Osteoblast (primary cell): ENCODE measurements around the gene BMI1. TPM values are rescaled to one million over a fixed set of nuclear protein-coding genes. Genes with fewer than 3 reads are reported as not detected.

Experiments
- DNase-seq: peaks from one replicate; pipeline ENCODE4 v3.0.0; 2011; ENCODE audit warnings: low spot score, mixed read lengths; ENCODE audit not compliant: insufficient read length; ENCODE audit errors: missing footprints
- H2AFZ ChIP-seq: 2 replicates; pipeline ENCODE4 v1.6.0; 2011; ENCODE audit warnings: mild to moderate bottlenecking, low read length
- H3K27ac ChIP-seq: 2 replicates; pipeline ENCODE4 v1.5.1; 2011; ENCODE audit warnings: mild to moderate bottlenecking, low read depth, low read length, moderate library complexity
- H3K27me3 ChIP-seq: 2 replicates; pipeline ENCODE4 v1.6.0; 2012; ENCODE audit warnings: mild to moderate bottlenecking, control low read depth, inconsistent platforms, low read length, moderate library complexity; ENCODE audit not compliant: insufficient read depth
- H3K36me3 ChIP-seq: 2 replicates; pipeline ENCODE4 v1.5.1; 2011; ENCODE audit warnings: mild to moderate bottlenecking, low read length, control low read depth, moderate library complexity; ENCODE audit not compliant: insufficient read depth
- H3K4me1 ChIP-seq: 2 replicates; pipeline ENCODE4 v1.5.1; 2011; ENCODE audit warnings: mild to moderate bottlenecking, low read length, control low read depth, moderate library complexity; ENCODE audit not compliant: insufficient read depth
- H3K4me2 ChIP-seq: 2 replicates; pipeline ENCODE4 v1.6.0; 2011; ENCODE audit warnings: mild to moderate bottlenecking, low read length; ENCODE audit not compliant: insufficient read depth
- H3K4me3 ChIP-seq: fragments of 200-600 bp; sonication (generic); 3 replicates; pipeline ENCODE4 v1.5.1; 2012; ENCODE audit warnings: mild to moderate bottlenecking, low read length, inconsistent platforms; ENCODE audit not compliant: insufficient read depth
- H3K79me2 ChIP-seq: 2 replicates; pipeline ENCODE4 v1.6.0; 2012; ENCODE audit warnings: mild to moderate bottlenecking, low read length, control low read depth, inconsistent platforms; ENCODE audit not compliant: insufficient read depth
- H3K9me3 ChIP-seq: 2 replicates; pipeline ENCODE4 v1.5.1; 2011; ENCODE audit warnings: low read depth, low read length, control low read depth
- H4K20me1 ChIP-seq: 2 replicates; pipeline ENCODE4 v1.6.0; 2012; ENCODE audit warnings: mild to moderate bottlenecking, low read length, control low read depth; ENCODE audit not compliant: insufficient read depth
- total RNA-seq: library from RNA; depleted of rRNA; stranded (reverse); fragments of >200 nt; gene quantifications from 2 replicates; pipeline ENCODE4 v1.2.3, GENCODE V29; 2012
- TF ChIP-seq, protein P1 (sequence below): IDR thresholded peaks from 2 replicates; pipeline ENCODE4 v1.5.1; 2011; ENCODE audit warnings: mild to moderate bottlenecking, low read depth, low read length, moderate library complexity; ENCODE audit errors: extremely low read depth

The BMI1 gene
- total RNA-seq, 1 donor = 73.1 TPM

DNA sequence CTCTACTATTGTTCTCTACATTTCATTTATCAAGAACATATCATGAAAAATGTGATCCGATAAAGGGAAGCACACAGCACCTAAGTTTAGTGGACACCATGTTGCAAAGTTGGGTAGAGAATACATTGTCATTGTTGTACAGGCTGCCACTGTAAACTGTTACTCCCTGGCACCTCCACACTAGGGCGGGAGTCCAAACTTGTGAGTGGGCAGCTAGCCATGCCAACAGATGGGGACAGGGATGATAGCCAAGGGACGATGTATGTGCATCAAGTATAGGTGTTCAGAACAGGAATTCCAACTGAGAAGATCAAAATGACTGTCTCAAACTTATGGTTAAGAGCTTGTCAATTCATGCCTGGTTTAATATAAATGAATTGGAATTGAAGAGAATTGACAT is 35.8 kb upstream of the BMI1 start:
- DNase-seq = no peak
- H3K4me1 ChIP-seq = no peaks in the 10 kb centered on the region
- no peaks in the 10 kb centered on the region for H3K79me2 ChIP-seq
- no peaks in the 10 kb centered on the region for H3K36me3 ChIP-seq
- no peak overlapping the region for H3K4me2 ChIP-seq
- TF ChIP-seq, protein P1, sequence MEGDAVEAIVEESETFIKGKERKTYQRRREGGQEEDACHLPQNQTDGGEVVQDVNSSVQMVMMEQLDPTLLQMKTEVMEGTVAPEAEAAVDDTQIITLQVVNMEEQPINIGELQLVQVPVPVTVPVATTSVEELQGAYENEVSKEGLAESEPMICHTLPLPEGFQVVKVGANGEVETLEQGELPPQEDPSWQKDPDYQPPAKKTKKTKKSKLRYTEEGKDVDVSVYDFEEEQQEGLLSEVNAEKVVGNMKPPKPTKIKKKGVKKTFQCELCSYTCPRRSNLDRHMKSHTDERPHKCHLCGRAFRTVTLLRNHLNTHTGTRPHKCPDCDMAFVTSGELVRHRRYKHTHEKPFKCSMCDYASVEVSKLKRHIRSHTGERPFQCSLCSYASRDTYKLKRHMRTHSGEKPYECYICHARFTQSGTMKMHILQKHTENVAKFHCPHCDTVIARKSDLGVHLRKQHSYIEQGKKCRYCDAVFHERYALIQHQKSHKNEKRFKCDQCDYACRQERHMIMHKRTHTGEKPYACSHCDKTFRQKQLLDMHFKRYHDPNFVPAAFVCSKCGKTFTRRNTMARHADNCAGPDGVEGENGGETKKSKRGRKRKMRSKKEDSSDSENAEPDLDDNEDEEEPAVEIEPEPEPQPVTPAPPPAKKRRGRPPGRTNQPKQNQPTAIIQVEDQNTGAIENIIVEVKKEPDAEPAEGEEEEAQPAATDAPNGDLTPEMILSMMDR = no peak
- H3K27ac ChIP-seq = no peak overlapping the region
- peaks cover 7% of the 10 kb centered on the region for H3K27me3 ChIP-seq
- no peak overlapping the region for H2AFZ ChIP-seq
- H3K4me3 ChIP-seq = no peak overlapping the region
- no peaks in the 10 kb centered on the region for H3K9me3 ChIP-seq
- H4K20me1 ChIP-seq = no peaks in the 10 kb centered on the region

DNA sequence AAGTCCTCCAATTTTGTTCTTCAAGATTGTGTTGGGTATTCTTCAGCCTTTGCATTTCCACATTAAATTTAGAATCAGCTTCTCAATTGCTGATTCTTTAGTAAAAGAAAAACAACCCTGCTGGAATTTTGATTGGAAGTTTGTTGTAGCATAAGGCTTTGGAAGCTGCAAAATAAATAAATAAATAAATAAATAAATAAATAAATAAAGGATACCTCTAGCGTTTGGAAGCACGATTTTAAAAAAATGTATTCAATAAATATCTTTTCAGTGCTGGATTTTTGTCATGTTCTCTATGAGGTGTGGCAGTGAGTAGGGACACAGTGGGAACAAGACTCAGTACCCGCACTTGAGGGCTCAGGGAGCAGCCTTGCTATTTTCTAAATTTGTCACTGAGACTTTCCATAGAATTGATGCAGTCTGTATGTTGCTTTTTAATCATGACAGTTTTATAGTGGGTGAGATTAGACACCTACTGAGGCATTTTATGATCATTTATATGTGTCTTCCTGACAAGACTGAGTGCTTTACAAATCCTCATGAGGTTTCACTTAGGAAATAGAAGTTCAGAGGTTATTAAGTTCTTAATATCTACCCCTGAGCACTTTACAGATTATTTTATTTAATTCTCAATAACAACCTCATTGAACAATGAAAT is 27.0 kb upstream of the BMI1 start:
- H3K4me1 ChIP-seq = no peaks in the 10 kb centered on the region
- no peaks in the 10 kb centered on the region for H3K36me3 ChIP-seq
- DNase-seq = no peak
- no peaks in the 10 kb centered on the region for H3K9me3 ChIP-seq
- no peak overlapping the region for H3K4me2 ChIP-seq
- no peaks in the 10 kb centered on the region for H4K20me1 ChIP-seq
- TF ChIP-seq, protein P1 = no peak
- no peak overlapping the region for H3K4me3 ChIP-seq
- no peak overlapping the region for H2AFZ ChIP-seq
- no peak overlapping the region for H3K27ac ChIP-seq
- no peaks in the 10 kb centered on the region for H3K79me2 ChIP-seq
- peaks cover 2% of the 10 kb centered on the region for H3K27me3 ChIP-seq

DNA sequence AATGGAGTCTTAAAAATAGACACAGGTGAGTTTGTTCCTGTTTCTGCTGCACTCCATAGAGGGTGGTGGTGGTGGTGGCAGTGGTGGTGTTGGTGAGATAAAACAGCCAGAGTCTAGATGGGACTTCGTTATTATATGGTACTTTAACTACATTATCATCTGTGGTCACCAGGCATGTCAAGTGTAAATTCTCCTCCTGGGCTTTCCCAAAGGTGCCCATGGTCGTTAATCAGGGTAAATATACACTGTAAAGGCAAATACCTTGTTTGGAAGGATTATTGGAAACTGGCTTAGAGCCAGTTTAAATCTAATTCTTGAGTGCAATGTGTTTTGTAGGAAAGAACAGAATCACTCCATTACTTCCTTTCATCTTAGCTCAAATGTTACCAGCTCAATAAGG is 26.2 kb upstream of the BMI1 start:
- Histone ChIP-seq H3K9me3 (no peaks in the 10 kb centered on the region), H3K4me2 (no peak overlapping the region), H3K36me3 (no peaks in the 10 kb centered on the region), H3K4me1 (no peaks in the 10 kb centered on the region), H3K27me3 (peaks cover 2% of the 10 kb centered on the region), H3K79me2 (no peaks in the 10 kb centered on the region), H2AFZ (no peak overlapping the region), H3K4me3 (no peak overlapping the region), H4K20me1 (no peaks in the 10 kb centered on the region), H3K27ac (no peak overlapping the region)
- TF ChIP-seq, protein P1 = no peak
- no peak for DNase-seq

DNA sequence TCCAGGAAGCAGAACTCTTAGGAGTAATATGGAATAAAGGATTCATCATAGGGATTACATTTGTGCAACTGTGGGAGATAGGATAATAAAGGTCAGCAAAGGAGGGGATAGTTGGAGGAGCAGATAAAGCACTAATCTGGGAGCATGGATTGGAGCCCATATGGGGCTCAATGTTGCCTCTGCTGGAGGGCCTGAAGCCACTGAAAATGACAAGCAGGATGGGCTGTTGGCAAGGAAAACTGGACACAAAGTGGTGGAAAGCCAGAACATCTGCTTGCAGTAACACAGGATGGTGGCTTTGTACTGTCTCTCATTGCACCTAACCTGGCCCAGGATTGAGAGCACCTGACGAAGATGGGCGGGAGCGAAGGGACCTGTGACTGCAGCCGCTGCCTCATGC is 19.7 kb upstream of the BMI1 start:
- Histone ChIP-seq H3K79me2 (no peaks in the 10 kb centered on the region), H3K36me3 (no peaks in the 10 kb centered on the region), H2AFZ (no peak overlapping the region), H3K27ac (no peak overlapping the region), H3K9me3 (no peaks in the 10 kb centered on the region), H3K4me1 (no peaks in the 10 kb centered on the region), H3K27me3 (peaks cover 2% of the 10 kb centered on the region), H4K20me1 (no peaks in the 10 kb centered on the region), H3K4me3 (no peak overlapping the region), H3K4me2 (no peak overlapping the region)
- TF ChIP-seq, protein P1 = peak; percentile 9
- no peak for DNase-seq
